Progenitor cell of endocrine pancreas (in vitro differentiated cells): ENCODE results near the gene SCAMP2. TPM values are rescaled to one million over a fixed set of nuclear protein-coding genes. Genes with fewer than 3 reads are reported as not detected.

Source experiments
- DNase-seq: peaks from one replicate; pipeline ENCODE4 v3.0.0; 2021; ENCODE audit warnings: low spot score; ENCODE audit not compliant: unreplicated experiment
- H3K27ac Mint-ChIP-seq: 2 replicates; pipeline ENCODE4 v1.8.0; 2021; ENCODE audit warnings: mild to moderate bottlenecking, moderate library complexity, mixed read lengths
- H3K27me3 Mint-ChIP-seq: 2 replicates; pipeline ENCODE4 v1.8.0; 2021; ENCODE audit warnings: mixed read lengths
- H3K36me3 Mint-ChIP-seq: 2 replicates; pipeline ENCODE4 v1.8.0; 2022; ENCODE audit warnings: mixed read lengths; ENCODE audit not compliant: insufficient read depth
- H3K4me1 Mint-ChIP-seq: 2 replicates; pipeline ENCODE4 v1.8.0; 2021; ENCODE audit warnings: low read depth, mixed read lengths
- H3K4me3 Mint-ChIP-seq: 2 replicates; pipeline ENCODE4 v1.8.0; 2021; ENCODE audit warnings: low read depth, mild to moderate bottlenecking, moderate library complexity, mixed read lengths
- H3K9me3 Mint-ChIP-seq: 2 replicates; pipeline ENCODE4 v1.8.0; 2021; ENCODE audit warnings: low read depth, mixed read lengths
- CTCF ChIP-seq: fragments of 200-600 bp; sonication (generic); IDR thresholded peaks from one replicate; pipeline ENCODE4 v1.5.0; 2021; ENCODE audit warnings: antibody characterized with exemption, mild to moderate bottlenecking; ENCODE audit not compliant: unreplicated experiment
- total RNA-seq: library from RNA; stranded (reverse); gene quantifications from 2 replicates; pipeline ENCODE4 v1.2.1, GENCODE V29; 2021

Gene SCAMP2
- total RNA-seq, 1 donor from 2014 or later: 63.0 TPM

DNA sequence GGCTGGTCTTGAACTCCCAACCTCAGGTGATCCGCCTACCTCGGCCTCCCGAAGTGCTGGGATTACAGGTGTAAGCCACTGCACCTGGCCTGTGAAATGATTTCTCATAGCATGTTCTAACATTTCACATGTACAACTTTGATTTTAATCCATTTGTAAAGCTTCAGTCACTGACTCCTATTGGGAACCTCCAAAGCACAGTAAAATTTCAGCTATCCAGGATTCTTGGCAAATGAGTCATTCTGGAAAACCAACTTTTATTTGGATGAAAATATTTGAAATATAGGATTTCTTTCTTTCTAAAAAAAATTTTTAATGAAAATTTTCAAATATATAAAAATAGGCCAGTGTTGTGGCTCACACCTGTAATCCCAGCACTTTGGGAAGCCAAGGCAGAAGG is 63.2 kb downstream of the SCAMP2 start:
- Mint-ChIP-seq H3K27ac (no peak overlapping the region), H3K4me1 (no peaks in the 10 kb centered on the region), H3K36me3 (peaks cover under 1% of the 10 kb centered on the region), H3K27me3 (peaks cover 4% of the 10 kb centered on the region), H3K9me3 (no peaks in the 10 kb centered on the region), H3K4me3 (no peak overlapping the region)
- no peak for DNase-seq
- no peak for TF ChIP-seq CTCF

DNA sequence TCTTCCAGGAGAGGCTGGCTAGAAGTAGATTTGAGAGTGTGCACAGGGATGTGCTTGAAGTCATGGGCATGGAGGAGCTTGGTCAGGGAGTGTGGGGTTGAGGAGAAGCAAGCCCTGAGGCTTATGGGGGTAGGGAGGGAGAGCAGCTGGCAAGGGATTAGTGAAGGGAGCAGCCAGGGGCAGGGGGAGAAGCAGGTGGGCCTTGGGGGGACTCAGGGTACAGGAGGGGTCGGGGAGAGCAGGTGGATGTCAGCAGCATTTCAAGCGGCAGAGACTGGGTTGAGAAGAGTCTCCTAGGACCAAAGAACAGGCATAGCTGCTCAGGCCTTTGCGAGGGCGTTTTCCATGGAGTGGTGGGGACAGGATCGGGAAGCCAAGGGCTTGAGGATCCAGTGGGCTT is 63.9 kb downstream of the SCAMP2 start:
- H3K4me3 Mint-ChIP-seq: no peak overlapping the region
- no peaks in the 10 kb centered on the region for H3K4me1 Mint-ChIP-seq
- no peak for TF ChIP-seq CTCF
- H3K27me3 Mint-ChIP-seq: peaks cover 4% of the 10 kb centered on the region
- no peaks in the 10 kb centered on the region for H3K9me3 Mint-ChIP-seq
- H3K36me3 Mint-ChIP-seq: peaks cover 4% of the 10 kb centered on the region
- no peak for DNase-seq
- no peak overlapping the region for H3K27ac Mint-ChIP-seq

DNA sequence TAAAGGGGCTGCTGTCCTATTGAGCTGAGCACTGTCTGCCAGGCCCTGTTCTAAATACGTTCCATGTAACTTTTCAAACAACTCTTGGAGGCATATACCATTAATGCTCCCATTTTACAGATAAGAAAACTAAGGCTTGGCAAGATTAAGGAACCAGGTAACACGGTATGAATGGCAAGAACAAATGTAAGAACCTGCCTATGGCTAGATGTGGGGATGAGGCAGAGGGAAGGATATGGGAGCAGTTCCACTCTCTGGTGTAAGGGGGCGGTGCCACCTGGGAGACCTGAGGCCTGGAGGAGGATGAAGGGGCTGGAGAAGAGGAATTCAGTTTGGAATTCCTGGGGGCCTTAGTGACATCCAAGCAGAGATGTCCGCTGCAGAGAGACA is 64.3 kb downstream of the SCAMP2 start:
- H3K36me3 Mint-ChIP-seq: peaks cover 8% of the 10 kb centered on the region
- no peak overlapping the region for H3K27ac Mint-ChIP-seq
- H3K4me3 Mint-ChIP-seq: no peak overlapping the region
- no peaks in the 10 kb centered on the region for H3K4me1 Mint-ChIP-seq
- H3K9me3 Mint-ChIP-seq: no peaks in the 10 kb centered on the region
- peaks cover 4% of the 10 kb centered on the region for H3K27me3 Mint-ChIP-seq
- no peak for TF ChIP-seq CTCF
- DNase-seq: no peak

GRCh38 chr15:74808078-74808839 is 64.9 kb downstream of the SCAMP2 start:
- H3K4me1 Mint-ChIP-seq: no peaks in the 10 kb centered on the region
- no peaks in the 10 kb centered on the region for H3K9me3 Mint-ChIP-seq
- no peak overlapping the region for H3K4me3 Mint-ChIP-seq
- peaks cover 8% of the 10 kb centered on the region for H3K36me3 Mint-ChIP-seq
- no peak for TF ChIP-seq CTCF
- peaks cover under 1% of the 10 kb centered on the region for H3K27me3 Mint-ChIP-seq
- no peak for DNase-seq
- no peak overlapping the region for H3K27ac Mint-ChIP-seq

- no peak for DNase-seq
- Mint-ChIP-seq H3K4me1 (no peaks in the 10 kb centered on the region), H3K27ac (no peak overlapping the region), H3K4me3 (no peak overlapping the region), H3K9me3 (no peaks in the 10 kb centered on the region), H3K36me3 (peaks cover 9% of the 10 kb centered on the region), H3K27me3 (no peaks in the 10 kb centered on the region)
- TF ChIP-seq CTCF: no peak
Measured at GRCh38 chr15:74807282-74807681, 65.9 kb downstream of the SCAMP2 start.
